Astrocyte of the spinal cord (primary cell): Measurements from ENCODE around the gene GLT6D1.
"Not testable (repeated sequence)": the region's sequence is repeated elsewhere in the genome, so short reads cannot be mapped to it uniquely, and the experiment has no call there.

Experiments
- DNase-seq: peaks from one replicate; pipeline ENCODE4 v3.0.0; 2011; ENCODE audit warnings: low read depth, low spot score
- H3K4me3 ChIP-seq: 2 replicates; pipeline ENCODE4 v1.5.1; 2011; ENCODE audit warnings: low read depth, mild to moderate bottlenecking, low read length, moderate library complexity
- CTCF ChIP-seq: IDR thresholded peaks from 2 replicates; pipeline ENCODE4 v1.5.1; 2012; ENCODE audit warnings: low read depth, mild to moderate bottlenecking, low read length, inconsistent platforms
- in situ Hi-C: cut with HindIII; loops from 2 replicates; pipeline ENCODE4 v1.10.0; 2017; ENCODE audit warnings: low sequenced_read_pairs

GLT6D1 gene

GRCh38 chr9:135680056-135680455 lies 40.7 kb upstream of the GLT6D1 start:
- no peak overlapping the region for H3K4me3 ChIP-seq
- in situ Hi-C loops = no loop called here
- no peak for DNase-seq
- no peak for TF ChIP-seq CTCF

- DNase-seq = no peak
- H3K4me3 ChIP-seq = no peak overlapping the region
- TF ChIP-seq CTCF = no peak
- in situ Hi-C loops = no loop called here
Observed at GRCh38 chr9:135678236-135679017, 39.1 kb upstream of the GLT6D1 start.

- H3K4me3 ChIP-seq = no peak overlapping the region
- in situ Hi-C loops = no loop called here
- no peak for DNase-seq
- no peak for TF ChIP-seq CTCF
Observed at GRCh38 chr9:135677641-135678168, 38.4 kb upstream of the GLT6D1 start.

- in situ Hi-C loops = no loop called here
- no peak overlapping the region for H3K4me3 ChIP-seq
- TF ChIP-seq CTCF = no peak
- DNase-seq = no peak
Observed at GRCh38 chr9:135676891-135677290, 37.6 kb upstream of the GLT6D1 start.

- no peak for DNase-seq
- in situ Hi-C loops = no loop called here
- TF ChIP-seq CTCF = no peak
- no peak overlapping the region for H3K4me3 ChIP-seq
Observed at GRCh38 chr9:135674977-135675376, 35.6 kb upstream of the GLT6D1 start.

- TF ChIP-seq CTCF = no peak
- in situ Hi-C loops = no loop called here
- DNase-seq = no peak
- no peak overlapping the region for H3K4me3 ChIP-seq
Observed at GRCh38 chr9:135673941-135674340, 34.6 kb upstream of the GLT6D1 start.

GRCh38 chr9:135672786-135673185 lies 33.4 kb upstream of the GLT6D1 start:
- H3K4me3 ChIP-seq, in situ Hi-C loops, DNase-seq: not testable (repeated sequence)
